HG03108 (cell line): Measurements from ENCODE around the gene SPINT2.
A peak's percentile ranks its signal among the peaks of the same experiment; 100 is the strongest.
"Not testable (repeated sequence)": the region's sequence is repeated elsewhere in the genome, so short reads cannot be mapped to it uniquely, and the experiment has no call there.

Experiments
- ATAC-seq: cut with Tn5 transposase; IDR thresholded peaks from one replicate; pipeline ENCODE4 v1.9.1; 2021; ENCODE audit warnings: moderate library complexity; ENCODE audit not compliant: unreplicated experiment

SPINT2 gene

DNA sequence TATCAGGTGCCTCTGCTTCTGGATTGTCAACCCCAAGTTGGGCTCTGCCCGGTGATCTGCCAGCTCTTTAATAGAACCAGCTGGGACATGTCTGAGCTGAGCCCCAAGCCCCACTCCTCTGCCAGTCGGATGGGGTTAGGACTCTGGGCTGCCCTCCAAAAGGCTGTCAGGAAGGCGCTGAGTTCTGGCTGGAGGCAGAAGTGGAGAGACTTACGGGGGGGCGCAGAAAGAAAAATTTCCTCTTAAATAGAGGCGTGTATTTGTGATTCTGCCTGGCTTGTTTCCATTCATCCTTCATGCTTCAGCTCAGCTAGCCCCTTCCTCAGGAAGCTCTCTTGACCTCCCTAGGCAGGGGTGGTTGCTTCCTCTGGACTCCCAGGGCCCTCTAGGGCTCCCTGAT, 54.3 kb downstream of the SPINT2 start:
- no peak for ATAC-seq

DNA sequence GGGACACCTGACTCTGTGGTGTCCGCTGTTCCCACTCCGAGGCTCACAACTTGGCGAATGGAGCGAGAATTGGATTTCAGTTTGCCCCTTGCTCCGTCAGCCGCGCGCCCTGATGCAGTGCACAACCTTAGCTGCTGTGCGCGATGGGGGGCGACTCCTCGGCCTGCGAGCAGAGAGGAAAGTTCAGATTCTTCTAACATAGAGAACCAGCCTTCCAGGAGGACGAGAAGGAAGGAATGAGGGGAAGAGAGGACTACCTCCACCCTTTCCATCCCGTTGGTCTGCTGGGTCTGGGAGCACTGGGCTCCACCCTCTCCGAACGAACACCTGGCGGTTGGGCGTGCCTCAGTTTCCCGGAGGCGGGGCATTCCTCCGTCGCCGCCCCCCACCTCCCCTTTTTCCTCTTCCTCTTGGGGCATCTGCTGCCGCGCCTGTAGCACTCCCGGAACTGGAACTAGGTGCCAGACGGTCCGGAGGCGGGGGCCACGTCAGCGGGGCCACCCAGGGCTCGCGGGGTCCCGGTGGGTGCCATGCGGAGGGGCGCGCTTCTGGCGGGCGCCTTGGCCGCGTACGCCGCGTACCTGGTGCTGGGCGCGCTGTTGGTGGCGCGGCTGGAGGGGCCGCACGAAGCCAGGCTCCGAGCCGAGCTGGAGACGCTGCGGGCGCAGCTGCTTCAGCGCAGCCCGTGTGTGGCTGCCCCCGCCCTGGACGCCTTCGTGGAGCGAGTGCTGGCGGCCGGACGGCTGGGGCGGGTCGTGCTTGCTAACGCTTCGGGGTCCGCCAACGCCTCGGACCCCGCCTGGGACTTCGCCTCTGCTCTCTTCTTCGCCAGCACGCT, 55.3 kb downstream of the SPINT2 start, which contains the start of gene KCNK6:
Gene KCNK6, plus strand, starts transcription at position 425 of the 838 bp plus-strand sequence. Its CDS starts 106 bp downstream, at position 531.
- no peak for ATAC-seq

DNA sequence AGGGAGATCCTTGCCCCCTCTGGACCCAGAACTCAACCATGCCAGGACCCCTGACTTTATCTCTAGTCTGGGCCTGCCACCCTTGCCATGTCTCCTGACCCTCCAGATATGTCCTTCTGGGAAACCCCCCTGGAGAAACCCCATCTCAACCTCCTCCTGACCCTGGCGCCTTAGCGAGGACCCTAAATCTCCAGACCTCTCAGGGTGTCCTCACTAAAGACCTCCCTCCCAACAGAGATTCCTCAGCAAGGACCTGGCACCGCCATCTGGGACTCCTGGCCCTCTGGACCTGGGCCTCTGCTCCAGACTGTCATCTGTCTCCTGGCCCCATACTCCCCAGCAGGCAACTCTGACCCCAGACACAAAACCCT, 56.6 kb downstream of the SPINT2 start:
- no peak for ATAC-seq

DNA sequence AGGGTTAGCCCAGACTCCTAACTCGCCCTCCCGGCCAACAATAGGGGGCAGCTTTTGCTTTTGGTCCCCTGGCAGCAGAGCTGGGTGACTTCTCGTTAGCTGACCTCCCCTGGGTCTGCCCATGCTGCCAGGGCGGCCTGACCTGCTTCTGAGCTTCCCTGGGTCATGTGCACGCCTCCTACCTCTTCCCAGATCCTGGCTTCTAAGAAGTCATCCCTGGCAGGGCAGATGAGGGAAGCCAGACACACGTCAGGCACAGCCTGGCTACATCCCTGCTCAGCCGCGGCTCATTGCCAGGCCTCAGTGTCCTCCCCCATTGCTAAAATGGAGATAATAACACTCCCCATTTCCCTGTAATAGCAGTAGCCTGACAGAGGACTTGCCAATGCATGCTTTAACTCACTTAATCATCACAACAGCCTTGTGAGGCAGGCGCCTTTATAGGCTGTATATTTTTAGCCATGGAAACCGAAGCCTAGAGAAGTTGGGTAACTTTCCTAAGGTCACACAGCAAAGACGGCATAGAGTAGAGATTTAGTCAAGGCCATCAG, 57.3 kb downstream of the SPINT2 start:
- no peak for ATAC-seq

DNA sequence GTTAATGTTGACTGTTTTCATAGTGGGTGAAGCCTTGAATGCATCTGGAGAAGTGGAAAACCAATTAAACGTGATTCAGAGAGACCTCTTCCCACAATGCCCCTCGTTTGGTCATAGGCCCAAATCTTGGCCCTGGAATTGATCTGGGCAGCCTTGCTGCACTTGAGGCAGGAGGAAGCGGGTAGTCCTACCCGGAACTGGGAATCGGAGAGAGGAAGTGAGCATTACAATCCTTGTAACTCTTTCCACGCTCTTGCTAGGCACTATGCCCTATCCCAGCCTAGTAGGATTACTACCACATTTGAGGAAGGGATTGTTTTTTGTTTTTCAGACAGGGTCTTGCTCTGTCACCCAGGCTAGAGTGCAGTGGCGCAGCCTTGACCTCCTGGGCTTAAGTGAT, 58.9 kb downstream of the SPINT2 start:
- ATAC-seq = no peak

DNA sequence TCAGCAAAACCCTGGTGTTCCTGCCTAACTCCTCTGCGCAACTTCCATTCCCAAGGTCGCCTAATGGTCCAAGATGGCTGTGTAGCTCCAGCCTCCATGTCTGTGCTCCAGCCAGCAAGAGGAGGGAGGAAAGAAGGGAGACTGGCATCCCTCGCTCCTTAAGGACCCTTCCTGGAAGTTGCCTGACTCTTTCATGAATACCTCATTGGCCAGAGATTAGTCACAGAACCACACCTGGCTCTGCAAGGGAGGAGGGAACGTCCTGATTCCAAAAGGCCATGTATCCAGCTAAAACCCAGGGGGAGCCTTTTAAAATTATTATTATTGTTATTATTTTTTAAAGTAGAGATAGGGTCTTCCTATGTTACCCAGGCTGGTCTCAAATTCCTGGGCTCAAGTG, 60.1 kb downstream of the SPINT2 start:
- ATAC-seq = no peak

DNA sequence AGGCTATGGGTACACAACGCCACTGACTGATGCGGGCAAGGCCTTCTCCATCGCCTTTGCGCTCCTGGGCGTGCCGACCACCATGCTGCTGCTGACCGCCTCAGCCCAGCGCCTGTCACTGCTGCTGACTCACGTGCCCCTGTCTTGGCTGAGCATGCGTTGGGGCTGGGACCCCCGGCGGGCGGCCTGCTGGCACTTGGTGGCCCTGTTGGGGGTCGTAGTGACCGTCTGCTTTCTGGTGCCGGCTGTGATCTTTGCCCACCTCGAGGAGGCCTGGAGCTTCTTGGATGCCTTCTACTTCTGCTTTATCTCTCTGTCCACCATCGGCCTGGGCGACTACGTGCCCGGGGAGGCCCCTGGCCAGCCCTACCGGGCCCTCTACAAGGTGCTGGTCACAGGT, 62.2 kb downstream of the SPINT2 start:
- no peak for ATAC-seq

DNA sequence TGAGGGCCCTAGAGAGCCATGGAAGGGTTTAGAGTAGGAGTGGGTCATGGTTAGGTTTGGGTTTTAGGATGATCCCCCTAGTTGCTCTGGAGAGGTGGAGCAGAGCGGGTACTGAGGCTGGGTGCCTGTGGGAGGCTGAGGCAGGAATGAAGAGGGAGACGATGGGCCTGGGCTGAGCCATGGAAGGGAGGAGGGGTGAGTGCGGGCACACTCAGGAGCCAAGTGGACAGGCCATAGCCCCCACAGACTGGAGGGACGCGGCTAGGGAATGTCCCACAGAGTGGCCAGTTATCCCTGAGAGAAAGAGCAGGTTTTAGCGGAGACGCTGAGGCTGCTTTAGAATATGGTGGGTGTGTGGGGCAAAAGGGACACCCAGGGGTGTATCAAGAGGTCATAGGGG, 65.3 kb downstream of the SPINT2 start:
- ATAC-seq = no peak

DNA sequence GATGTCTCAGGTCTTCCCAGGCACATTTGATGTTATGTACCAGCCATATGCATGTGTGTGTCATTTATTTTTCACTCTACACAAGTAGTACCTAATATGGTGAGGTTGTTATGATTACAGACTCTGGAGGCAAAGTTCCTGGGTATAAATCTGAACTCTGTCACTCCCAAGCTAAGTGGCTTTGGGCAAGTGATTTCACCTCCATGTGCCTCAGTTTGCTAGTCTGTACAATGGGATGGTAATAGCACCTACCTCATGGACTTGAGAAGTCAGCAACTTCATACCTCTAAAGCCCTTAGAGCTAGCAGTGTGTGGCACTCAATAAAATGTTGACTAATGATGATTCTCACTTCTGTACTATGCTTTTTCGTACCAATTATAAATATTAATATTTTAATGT, 67.4 kb downstream of the SPINT2 start:
- ATAC-seq = no peak

DNA sequence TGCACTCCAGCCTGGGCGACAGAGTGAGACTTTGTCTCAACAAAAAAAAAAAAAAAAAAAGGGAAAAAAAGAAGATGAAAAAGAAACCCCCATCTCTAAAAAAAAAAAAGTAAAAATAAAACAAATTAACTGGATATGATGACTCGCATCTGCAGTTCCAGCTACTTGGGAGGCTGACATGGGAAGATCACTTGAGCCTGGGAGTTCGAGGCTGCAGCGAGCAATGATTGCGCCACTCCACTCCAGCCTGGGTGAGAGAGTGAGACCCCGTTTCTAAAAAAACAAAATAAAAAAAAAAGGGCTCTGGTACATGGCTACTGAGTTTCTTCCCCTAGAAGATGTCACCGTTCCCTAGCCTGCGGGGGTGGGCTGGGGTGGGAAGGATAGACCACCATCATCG, 68.9 kb downstream of the SPINT2 start:
- ATAC-seq = no peak

DNA sequence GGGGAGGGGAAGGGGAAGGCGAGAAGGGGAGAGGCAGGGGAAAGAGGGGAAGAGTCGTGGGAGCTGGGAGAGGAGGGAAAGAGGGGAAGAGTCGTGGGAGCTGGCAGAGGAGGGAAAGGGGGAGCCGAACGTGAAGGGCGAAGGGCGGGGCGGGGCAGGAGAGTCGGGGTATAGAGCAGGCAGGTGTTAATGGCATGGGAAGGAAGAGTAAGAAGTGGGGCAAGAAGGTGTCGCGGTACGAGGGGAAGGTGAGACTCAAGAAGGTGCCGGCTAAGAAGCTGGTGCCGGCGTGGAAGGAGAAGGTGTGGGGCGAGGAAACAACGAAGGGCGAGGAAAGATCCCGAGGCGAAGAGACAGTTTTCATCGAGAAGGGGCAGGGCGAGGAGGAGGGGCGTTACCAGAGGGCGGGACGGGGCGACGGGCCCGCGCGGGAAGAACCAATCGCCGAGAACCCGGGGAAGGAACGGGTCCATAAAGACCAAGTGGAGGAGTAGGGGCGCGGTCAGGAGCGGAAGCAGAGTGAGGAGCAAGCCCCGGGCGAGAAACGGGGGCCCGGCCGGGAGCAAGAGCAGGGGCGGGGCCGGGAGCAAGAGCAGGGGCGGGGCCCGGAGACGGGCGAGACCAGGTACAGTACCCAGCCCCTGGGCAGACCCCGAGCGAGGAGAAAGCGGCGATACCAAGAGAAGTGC, 71.7 kb downstream of the SPINT2 start:
- ATAC-seq = peak; percentile 65

DNA sequence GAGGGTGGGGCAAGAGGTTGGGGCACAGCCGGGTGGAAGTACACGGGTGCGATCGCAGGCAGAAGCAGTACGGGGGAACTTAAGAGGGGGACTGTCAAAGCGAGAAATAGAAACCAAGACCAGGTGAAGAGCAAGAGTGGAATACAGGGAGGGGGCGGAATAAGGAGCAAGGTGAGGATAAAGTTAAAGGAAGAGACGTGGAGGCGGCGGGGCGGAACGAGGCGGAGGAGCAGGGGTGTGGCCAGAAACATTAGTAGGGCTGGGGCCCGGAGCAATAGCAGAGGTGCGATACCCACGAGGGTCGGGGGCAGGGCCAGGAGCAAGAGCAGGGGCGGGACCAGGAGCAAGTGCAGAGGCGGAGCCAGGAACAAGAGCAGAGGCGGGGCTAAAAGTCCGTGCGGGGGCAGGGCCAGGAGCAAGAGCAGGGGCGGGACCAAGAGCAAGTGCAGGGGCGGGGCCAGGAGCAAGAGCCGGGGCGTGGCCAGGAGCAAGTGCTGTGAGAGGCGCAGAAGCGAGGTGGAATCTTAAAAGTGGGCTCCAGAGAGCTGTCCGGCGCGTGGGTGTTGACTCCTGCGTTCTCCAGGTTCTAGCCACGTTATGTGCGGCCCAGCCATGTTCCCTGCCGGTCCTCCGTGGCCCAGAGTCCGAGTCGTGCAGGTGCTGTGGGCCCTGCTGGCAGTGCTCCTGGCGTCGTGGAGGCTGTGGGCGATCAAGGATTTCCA, 72.4 kb downstream of the SPINT2 start:
- peak; percentile 44 for ATAC-seq

DNA sequence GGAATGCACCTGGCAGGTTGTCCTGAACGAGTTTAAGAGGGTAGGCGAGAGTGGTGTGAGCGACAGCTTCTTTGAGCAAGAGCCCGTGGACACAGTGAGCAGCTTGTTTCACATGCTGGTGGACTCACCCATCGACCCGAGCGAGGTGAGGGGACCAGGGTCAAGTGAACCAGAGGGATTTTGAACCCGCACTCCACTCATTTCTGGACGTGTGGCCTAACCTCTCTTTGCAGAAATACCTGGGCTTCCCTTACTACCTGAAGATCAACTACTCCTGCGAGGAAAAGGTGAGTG, 72.9 kb downstream of the SPINT2 start:
- ATAC-seq = no peak

DNA sequence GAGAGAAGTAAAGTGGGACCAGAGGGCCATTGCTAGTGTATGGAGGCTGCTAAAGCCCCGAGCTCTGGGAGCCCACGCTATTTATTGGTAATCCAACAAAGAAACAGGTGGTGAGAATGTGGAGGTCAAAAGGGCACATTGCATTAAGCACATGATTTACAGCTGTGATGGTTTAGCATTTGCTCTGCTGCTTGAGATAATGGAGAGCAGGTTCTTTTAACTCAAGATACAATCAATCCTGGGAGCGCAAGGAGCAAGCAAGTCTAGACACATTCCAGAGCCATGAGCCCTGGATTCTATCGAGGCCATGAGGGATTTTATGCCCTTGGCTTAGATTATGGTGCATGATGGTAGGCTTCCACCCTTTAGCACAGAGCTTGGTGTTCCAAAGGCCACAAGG, 74.6 kb downstream of the SPINT2 start:
- ATAC-seq = not testable (repeated sequence)

DNA sequence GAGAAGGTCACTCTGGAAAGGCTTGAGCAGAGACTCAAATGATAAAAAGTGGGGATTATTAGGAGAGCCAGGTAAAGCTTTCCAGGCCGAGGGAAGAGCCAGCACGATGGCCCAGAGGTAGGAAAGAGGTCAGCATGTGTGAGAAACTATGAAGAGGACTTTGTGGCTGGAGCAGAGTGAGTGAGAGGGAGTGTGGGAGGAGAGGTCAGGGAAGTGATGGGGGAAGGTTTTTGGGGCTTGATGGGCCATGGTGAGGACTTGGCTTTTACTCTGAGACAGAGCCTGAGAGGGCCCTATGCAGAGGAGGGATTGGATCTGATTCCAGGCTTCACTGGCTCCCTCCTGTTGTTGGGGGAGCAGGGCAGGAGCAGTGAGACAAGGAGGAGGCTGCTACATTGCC, 76.6 kb downstream of the SPINT2 start:
- ATAC-seq = no peak
